WTC11 (cell line): ENCODE results near the gene ASCC1. TPM values are rescaled to one million over a fixed set of nuclear protein-coding genes. Genes with fewer than 3 reads are reported as not detected.

ENCODE experiments used
- ATAC-seq: fragments of 200-7000 bp; cut with Tn5 transposase; 2 replicates; pipeline ENCODE4 v1.10.0; 2021; ENCODE audit warnings: mild to moderate bottlenecking, moderate library complexity
- CTCF ChIA-PET: fragments of 300-600 bp; sonication (Branson Sonifier 250); formaldehyde crosslinking; loops from one replicate; lab custom pipeline; 2021; ENCODE audit warnings: antibody characterized with exemption; lab: Charles Lee
- POLR2A ChIA-PET: fragments of 350-600 bp; sonication (Branson Sonifier 250); formaldehyde crosslinking; loops from one replicate; lab custom pipeline; 2021; ENCODE audit warnings: antibody characterized with exemption; lab: Charles Lee
- DNase-seq: peaks from one replicate; pipeline ENCODE4 v3.0.0; 2021; ENCODE audit warnings: low spot score
- H3K27ac Mint-ChIP-seq: 2 replicates; pipeline ENCODE4 v1.8.0; 2021; ENCODE audit warnings: mixed read lengths
- H3K27me3 Mint-ChIP-seq: 2 replicates; pipeline ENCODE4 v1.8.0; 2021; ENCODE audit warnings: low read depth, mild to moderate bottlenecking, moderate library complexity, mixed read lengths
- H3K36me3 Mint-ChIP-seq: 2 replicates; pipeline ENCODE4 v1.8.0; 2021; ENCODE audit warnings: mixed read lengths
- H3K4me1 Mint-ChIP-seq: 2 replicates; pipeline ENCODE4 v1.8.0; 2022; ENCODE audit warnings: mixed read lengths
- H3K4me3 Mint-ChIP-seq: 2 replicates; pipeline ENCODE4 v1.8.0; 2021; ENCODE audit warnings: mild to moderate bottlenecking, moderate library complexity, mixed read lengths
- H3K9me3 Mint-ChIP-seq: 2 replicates; pipeline ENCODE4 v1.8.0; 2021; ENCODE audit warnings: mixed read lengths
- AFF4 ChIP-seq: sonication (generic); formaldehyde crosslinking; IDR thresholded peaks from 2 replicates; pipeline ENCODE4 v1.8.1; 2023; ENCODE audit warnings: mild to moderate bottlenecking, missing genetic modification reagents, borderline replicate concordance
- ATF3 ChIP-seq: sonication (generic); formaldehyde crosslinking; conservative IDR thresholded peaks from 2 replicates; pipeline ENCODE4 v1.8.1; 2022; ENCODE audit warnings: mild to moderate bottlenecking, missing genetic modification reagents
- CREB1 ChIP-seq: sonication (generic); formaldehyde crosslinking; IDR thresholded peaks from 2 replicates; pipeline ENCODE4 v1.8.0; 2023; ENCODE audit warnings: mild to moderate bottlenecking, missing genetic modification reagents
- E2F4 ChIP-seq: sonication (generic); formaldehyde crosslinking; IDR thresholded peaks from 2 replicates; pipeline ENCODE4 v1.8.1; 2022; ENCODE audit warnings: low read depth, mild to moderate bottlenecking, moderate library complexity, missing genetic modification reagents, borderline replicate concordance
- FOXJ3 ChIP-seq: sonication (generic); formaldehyde crosslinking; IDR thresholded peaks from 2 replicates; pipeline ENCODE4 v1.9.0; 2021; ENCODE audit warnings: missing genetic modification reagents, mild to moderate bottlenecking, borderline replicate concordance
- HMGA2 ChIP-seq: fragments of 250-450 bp; sonication (Bioruptor Pico); IDR thresholded peaks from 2 replicates; pipeline ENCODE4 v1.4.0; 2021; ENCODE audit warnings: mild to moderate bottlenecking, moderate library complexity
- NR1H2 ChIP-seq: sonication (generic); formaldehyde crosslinking; IDR thresholded peaks from 2 replicates; pipeline ENCODE4 v1.9.0; 2021; ENCODE audit warnings: mild to moderate bottlenecking, moderate library complexity, missing genetic modification reagents
- RELA ChIP-seq: sonication (generic); formaldehyde crosslinking; IDR thresholded peaks from 2 replicates; pipeline ENCODE4 v1.8.1; 2022; ENCODE audit warnings: missing genetic modification reagents, mild to moderate bottlenecking, borderline replicate concordance
- SOX15 ChIP-seq: fragments of 250-450 bp; sonication (Bioruptor Pico); IDR thresholded peaks from 2 replicates; pipeline ENCODE4 v1.9.0; 2021; ENCODE audit warnings: mild to moderate bottlenecking
- TEAD4 ChIP-seq: sonication (generic); formaldehyde crosslinking; IDR thresholded peaks from 2 replicates; pipeline ENCODE4 v1.8.0; 2022; ENCODE audit warnings: mild to moderate bottlenecking, missing genetic modification reagents
- TP53 ChIP-seq: sonication (generic); formaldehyde crosslinking; IDR thresholded peaks from 2 replicates; pipeline ENCODE4 v1.8.1; 2023; ENCODE audit warnings: mild to moderate bottlenecking, missing genetic modification reagents
- ZBTB43 ChIP-seq: sonication (generic); formaldehyde crosslinking; IDR thresholded peaks from 2 replicates; pipeline ENCODE4 v1.8.1; 2023; ENCODE audit warnings: mild to moderate bottlenecking, missing genetic modification reagents
- ZNF121 ChIP-seq: sonication (generic); formaldehyde crosslinking; IDR thresholded peaks from 2 replicates; pipeline ENCODE4 v1.8.0; 2023; ENCODE audit warnings: missing genetic modification reagents
- ZNF263 ChIP-seq: sonication (generic); formaldehyde crosslinking; IDR thresholded peaks from 2 replicates; pipeline ENCODE4 v1.8.1; 2022; ENCODE audit warnings: low read depth, mild to moderate bottlenecking, moderate library complexity, missing genetic modification reagents
- ZNF396 ChIP-seq: fragments of 250-450 bp; sonication (Bioruptor Pico); IDR thresholded peaks from 2 replicates; pipeline ENCODE4 v1.8.0; 2021; ENCODE audit warnings: mild to moderate bottlenecking, moderate library complexity, borderline replicate concordance
- total RNA-seq: library from RNA; stranded (reverse); gene quantifications from 3 replicates; pipeline ENCODE4 v1.2.3, GENCODE V29; 2021

ASCC1 gene
- total RNA-seq, 1 experiment from 2014 or later: 30.4 TPM

GRCh38 chr10:72068126-72068765 lies 147.8 kb downstream of the ASCC1 start:
- no peaks in the 10 kb centered on the region for H3K27me3 Mint-ChIP-seq
- peaks cover 5% of the 10 kb centered on the region for H3K4me1 Mint-ChIP-seq
- ChIA-PET POLR2A (no interaction called here), CTCF (interaction anchor here (1.5 to 6.7 kb wide), 5 partner anchors 11 to 264 kb away, joined by 4 to 84 read pairs (median 5); no protein-coding TSS in a partner anchor)
- no peaks in the 10 kb centered on the region for H3K36me3 Mint-ChIP-seq
- TF ChIP-seq CREB1 (CRISPR knock-in tag): no peak
- TF ChIP-seq HMGA2 (CRISPR knock-in tag): no peak
- TF ChIP-seq ZNF396: no peak
- TF ChIP-seq TP53 (CRISPR knock-in tag): no peak
- no peak for TF ChIP-seq NR1H2 (CRISPR knock-in tag)
- H3K27ac Mint-ChIP-seq: no peak overlapping the region; the same call in 1 of the 2 replicates
- 0 out of 2 replicates have a peak, but pooled peaks cover 4% of the 10 kb centered on the region for H3K9me3 Mint-ChIP-seq
- H3K4me3 Mint-ChIP-seq: no peak overlapping the region
- ATAC-seq (no peak), DNase-seq (no peak)

DNA sequence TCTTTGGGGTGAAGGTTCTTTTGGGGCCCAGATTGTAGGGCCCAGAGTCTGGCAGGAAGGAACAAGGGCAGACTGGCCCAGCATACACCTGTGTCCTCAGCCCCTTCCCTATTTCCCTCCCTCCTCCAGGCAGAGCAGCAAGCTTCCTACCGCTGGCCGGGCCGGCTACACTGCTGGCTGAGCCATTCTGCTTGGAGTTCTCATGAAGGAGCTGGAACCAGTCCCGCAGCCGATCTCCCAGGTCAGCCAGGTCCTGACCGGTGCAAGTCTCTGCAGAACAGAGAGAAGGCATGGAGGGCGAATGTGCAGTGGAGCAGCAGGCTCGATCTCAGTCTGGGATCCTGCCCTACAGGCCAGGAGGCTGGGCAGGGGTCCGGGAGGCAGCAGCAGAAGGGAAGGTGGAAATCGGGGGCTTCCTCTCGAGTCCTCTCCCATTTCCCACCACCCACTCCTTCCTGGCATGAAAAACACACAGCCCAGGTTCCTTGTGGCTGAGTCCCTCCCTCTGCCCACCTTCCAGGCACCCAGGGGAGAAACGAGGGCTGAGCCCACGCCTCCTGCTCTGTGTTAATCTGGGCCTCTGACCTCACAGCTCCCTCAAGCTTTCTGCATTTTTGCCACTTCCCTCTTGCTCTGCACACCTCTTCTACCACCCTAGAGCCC lies 148.5 kb downstream of the ASCC1 start:
- H3K4me3 Mint-ChIP-seq: no peak overlapping the region
- POLR2A ChIA-PET: interaction anchor here (0.5 to 0.6 kb wide), 2 partner anchors 70 to 130 kb away, joined by 3 to 5 read pairs; no protein-coding TSS in a partner anchor

More for the DNA sequence above, 148.5 kb downstream of the ASCC1 start:
- H3K27me3 Mint-ChIP-seq: no peaks in the 10 kb centered on the region
- H3K9me3 Mint-ChIP-seq: 0 out of 2 replicates have a peak, but pooled peaks cover 4% of the 10 kb centered on the region
- H3K27ac Mint-ChIP-seq: no peak overlapping the region; the same call in 1 of the 2 replicates
- ATAC-seq (no peak), DNase-seq (no peak)
- CTCF ChIA-PET: interaction anchor here (1.5 to 6.7 kb wide), 4 partner anchors 11 to 171 kb away, joined by 4 to 84 read pairs (median 4); no protein-coding TSS in a partner anchor
- TF ChIP-seq AFF4: no peak
- TF ChIP-seq FOXJ3: no peak
- TF ChIP-seq ZNF121: no peak
- no peak for TF ChIP-seq ZNF396
- TF ChIP-seq TEAD4: no peak
- no peak for TF ChIP-seq E2F4 (CRISPR knock-in tag)
- TF ChIP-seq ZNF263 (CRISPR knock-in tag): no peak
- TF ChIP-seq ATF3 (CRISPR knock-in tag): no peak
- no peak for TF ChIP-seq ZBTB43 (CRISPR knock-in tag)
- no peak for TF ChIP-seq SOX15 (CRISPR knock-in tag)
- no peak for TF ChIP-seq RELA (CRISPR knock-in tag)
- peaks cover 5% of the 10 kb centered on the region for H3K4me1 Mint-ChIP-seq
- H3K36me3 Mint-ChIP-seq: no peaks in the 10 kb centered on the region
